EL (cell line): ENCODE results near the gene ARHGEF12.

Source experiments
- DNase-seq: peaks from one replicate; pipeline ENCODE4 v3.0.0-alpha.2; 2016

ARHGEF12 gene

GRCh38 chr11:120521176-120521575 is 185.0 kb downstream of the ARHGEF12 start:
- no peak for DNase-seq

DNA sequence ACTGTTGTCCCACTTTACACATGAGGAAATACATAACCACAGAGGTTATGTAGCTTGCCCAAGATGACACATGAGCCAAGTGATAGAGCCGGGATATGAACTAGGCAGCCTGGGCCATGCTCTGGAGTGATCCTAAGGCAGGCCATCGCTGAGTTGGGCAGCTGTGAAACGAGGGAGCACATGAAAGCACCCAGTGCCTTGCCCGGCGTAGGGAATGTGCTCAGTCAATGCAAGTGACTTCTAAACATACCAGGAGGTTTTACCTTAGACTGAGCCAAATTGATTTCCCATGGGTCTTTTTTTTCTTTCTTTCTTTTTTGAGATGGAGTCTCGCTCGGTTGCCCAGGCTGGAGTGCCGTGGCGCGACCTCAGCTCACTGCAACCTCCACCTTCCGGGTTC is 185.8 kb downstream of the ARHGEF12 start:
- DNase-seq, result no peak

- DNase-seq, result no peak
Observed at GRCh38 chr11:120522736-120523135, 186.5 kb downstream of the ARHGEF12 start.

- DNase-seq, result no peak
Observed at GRCh38 chr11:120523196-120523595, 187.0 kb downstream of the ARHGEF12 start.

DNA sequence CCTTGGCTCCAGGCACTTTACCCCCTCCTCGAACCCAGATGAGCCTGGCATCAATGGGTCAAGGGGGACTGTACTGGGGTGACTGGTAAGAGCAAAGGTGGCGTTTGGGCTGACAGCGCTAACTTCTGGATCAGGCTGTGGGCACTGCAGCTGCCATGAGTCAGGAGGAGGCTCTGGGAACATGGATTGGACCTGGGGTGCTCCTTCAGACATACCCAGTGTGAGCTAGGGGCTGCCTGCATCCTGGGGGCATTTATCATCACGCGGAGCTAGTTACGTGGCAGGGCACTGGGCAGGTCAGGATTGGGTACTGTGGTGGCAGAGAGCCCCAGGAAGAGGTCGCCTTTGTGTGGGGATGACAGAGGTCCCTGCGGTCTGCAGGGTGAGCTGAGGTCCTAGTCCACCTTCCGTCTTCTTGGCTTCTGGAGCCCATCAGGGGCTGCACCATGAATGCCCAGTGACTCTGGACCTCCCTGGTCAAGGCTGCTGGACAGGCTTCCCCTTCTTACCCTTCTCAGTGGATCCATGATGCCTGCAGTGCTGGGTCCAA is 188.4 kb downstream of the ARHGEF12 start:
- DNase-seq, result no peak

DNA sequence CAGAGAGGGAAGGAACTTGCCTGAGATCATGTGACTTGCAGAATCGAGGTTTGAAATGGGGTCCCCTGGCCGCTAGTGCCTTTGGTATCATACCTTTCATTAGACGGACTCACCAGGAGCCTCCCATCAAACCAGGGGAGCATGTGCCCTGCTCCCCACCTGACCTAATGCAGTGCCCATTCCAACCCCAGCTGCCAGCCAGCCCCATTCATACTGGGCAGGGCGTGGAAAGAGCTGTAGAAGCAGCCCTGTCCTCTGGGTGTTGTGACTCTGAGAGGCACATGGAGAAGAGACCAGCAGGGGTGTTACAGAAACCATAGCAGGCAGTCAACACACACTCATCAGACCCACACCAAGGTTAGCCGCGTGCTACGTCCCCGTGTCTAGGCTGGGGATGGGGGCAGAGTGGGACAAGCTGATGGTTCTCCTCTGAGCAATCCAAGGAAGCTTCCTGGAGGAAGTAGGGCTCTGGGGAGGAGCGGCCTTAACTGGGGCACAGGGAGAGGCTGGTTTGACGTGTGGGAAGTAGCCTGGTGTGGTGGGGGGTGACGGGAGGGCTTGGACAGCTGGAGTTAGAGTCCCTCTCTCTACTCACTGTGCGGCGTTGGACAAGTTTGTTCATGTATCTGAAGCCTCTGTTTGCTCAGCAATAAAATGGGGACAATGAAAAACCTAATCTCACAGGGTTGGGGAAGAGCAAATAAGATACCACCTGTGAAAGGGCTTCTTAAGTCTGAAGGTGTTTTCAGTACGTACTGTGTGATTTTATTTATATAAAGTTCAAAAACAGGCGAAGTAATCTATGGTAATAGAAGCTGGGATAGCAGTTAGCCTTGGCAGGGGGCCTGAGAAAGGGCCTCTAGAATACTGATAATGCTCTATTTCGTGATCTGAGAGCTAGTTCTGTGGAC is 189.3 kb downstream of the ARHGEF12 start:
- DNase-seq, result no peak

DNA sequence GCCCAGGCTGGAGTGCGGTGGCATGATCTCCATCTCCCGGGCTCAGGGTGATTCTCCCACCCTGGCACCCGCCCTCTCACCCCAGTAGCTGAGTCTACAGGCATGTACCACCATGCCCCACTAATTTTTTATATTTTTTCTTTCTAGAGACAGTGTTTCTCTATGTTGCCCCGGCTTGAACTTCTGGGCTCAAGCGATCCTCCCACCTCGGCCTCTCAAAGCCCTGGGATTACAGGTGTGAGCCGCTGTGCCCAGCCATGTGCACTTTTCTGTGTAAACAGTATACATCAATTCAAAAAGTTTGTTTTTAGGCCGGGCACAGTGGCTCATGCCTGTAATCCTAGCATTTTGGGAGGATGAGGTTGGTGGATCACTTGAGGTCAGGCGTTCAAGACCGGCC is 190.0 kb downstream of the ARHGEF12 start:
- no peak for DNase-seq

GRCh38 chr11:120527111-120527761 is 191.0 kb downstream of the ARHGEF12 start:
- DNase-seq, result peak; percentile 61

DNA sequence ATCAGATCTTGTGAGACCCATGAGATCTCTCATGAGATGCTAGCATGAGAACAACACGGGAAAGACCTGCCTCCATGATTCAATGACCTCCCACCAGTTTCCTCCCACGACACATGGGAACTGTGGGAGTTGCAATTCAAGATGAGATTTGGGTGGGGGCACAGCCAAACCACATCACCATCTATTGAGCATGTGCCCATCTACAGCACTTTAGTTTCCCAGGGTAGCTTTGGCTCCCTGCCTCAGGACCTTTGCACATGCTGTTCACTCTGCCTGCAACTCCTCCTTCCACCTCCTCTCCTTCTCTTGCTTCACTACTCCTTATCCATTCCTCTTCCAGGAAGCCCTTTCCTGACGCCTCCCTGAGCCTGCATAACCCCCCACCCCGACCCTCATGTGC is 192.5 kb downstream of the ARHGEF12 start:
- no peak for DNase-seq

DNA sequence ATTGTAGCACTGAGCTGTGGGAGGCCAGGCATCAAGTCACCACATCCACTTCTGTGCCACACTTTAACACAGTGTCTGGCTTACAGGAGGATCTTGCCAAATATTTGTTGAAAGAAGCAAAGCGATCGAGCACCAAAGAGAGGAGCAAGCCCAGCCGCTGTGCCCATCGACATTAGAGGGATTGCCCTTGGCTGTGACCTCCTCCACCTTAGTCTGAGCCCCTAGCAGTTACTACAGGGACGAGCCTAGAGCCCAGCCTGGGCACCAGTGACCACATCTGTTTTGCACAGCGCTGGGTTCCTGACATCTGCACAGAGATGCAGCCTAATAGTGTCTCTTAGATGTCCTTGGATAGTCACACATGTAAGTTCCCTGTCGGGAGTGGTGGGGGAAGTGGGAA is 193.0 kb downstream of the ARHGEF12 start:
- DNase-seq, result no peak

DNA sequence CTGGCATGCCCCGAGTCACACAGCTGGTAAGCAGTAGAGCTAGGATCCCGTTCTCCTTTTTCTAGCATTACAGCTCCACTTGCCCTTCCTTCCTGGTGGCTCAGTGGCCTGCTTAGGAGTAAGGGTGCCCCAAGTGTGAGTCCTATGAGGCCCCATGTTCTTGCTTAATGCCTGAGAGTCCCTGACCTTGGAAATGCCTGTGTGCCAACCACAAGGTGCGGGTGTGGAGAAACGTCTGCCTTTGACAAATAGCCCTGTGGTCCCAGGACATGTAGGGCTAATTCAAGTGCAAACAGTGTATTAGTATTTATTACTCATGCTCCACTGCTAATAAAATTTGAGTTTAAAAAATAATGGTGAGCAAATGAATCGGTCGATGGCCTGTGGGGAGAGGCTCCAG is 193.7 kb downstream of the ARHGEF12 start:
- no peak for DNase-seq

DNA sequence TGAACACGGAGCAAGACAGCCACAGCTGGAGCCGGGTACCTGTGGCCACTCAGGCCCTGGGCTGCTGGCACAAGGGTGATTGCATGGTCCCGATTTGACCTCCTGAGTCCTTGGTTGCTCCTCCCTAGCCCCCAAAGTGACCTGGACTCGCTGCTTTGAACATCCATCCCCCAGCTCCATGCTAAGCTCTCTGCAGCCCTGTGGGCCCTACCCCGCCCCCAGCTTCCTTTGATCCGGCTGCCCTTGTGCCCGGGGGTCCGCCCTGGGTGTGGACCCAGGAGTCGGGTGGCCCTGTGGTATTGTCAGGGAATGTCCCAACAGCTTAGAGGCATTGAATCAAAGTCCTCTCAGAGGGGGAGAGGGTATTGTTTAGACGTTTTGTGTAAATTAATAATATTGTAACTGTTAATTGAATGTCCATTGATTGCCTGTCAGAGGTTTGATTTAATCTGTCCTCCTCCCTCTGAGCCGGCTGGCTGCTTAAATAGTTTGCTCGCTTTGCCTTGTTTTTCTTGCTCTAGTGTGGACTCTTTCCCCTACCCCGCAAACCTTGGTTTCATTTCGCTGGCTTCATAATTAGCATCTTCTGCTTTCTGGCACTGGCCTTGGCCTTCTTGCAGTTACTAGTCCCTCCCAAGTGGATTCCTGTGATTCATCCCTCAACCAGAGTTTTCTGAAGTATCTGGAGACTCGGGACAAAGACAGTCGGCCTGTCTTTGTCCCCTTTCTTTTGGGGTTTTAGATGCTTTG is 196.0 kb downstream of the ARHGEF12 start:
- DNase-seq, result peak; percentile 41

DNA sequence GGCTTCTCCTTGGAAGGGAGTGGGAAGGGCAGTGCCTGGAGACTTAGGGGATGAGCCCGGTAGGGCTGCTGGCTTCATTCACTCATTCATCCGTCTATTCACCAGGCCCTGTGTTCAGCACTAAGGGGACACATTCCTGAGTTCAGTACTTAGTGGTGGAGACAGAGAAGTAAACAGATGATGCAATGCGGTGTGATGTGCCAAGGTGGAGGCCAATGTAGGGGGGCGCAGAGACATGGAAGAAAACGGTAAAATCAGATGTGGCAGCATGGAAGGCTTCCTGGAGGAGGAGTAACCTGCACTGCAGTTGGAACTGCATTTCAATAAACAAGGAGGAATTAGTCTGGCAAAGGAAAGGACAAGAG is 196.6 kb downstream of the ARHGEF12 start:
- DNase-seq, result peak; percentile 28

- DNase-seq, result no peak
Observed at GRCh38 chr11:120536091-120536796, 200.0 kb downstream of the ARHGEF12 start.

DNA sequence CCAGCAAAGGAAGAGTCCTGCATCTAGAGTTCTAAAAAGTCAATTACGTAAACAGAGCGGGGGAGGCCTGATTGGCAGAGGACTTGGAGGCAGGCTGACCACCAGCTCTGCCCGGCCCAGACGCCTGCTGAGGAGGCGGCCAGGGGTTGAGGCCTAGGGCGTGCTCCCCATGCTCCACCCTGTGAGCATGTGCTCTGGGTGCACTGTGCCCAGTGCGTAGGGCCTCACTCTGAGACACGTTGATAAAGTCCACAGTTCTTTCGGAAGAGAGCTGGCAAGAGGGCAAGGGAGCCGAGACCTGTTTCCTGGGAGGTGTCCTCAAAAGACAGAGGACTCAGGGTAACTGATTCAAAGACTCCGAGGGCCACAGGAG is 200.6 kb downstream of the ARHGEF12 start:
- DNase-seq, result no peak

DNA sequence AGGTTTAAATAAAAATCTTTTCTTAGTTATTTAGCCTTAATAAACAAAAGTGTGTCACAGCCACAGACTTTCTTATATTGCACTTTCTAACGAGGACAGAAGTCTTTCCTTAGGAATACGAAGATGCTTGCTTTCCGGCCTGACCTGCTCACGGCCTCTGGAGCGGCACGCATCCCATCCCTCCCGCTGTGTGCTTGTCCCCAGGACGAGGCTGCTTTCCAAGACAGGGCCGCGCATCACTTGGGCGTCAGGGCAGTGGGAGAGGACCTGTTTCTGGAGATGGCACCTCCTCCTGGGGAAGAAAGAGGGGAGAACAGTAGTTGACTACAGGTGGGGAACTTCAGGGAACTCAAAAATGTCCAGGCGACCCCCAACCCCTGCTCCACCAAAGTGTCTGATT is 201.8 kb downstream of the ARHGEF12 start:
- no peak for DNase-seq

DNA sequence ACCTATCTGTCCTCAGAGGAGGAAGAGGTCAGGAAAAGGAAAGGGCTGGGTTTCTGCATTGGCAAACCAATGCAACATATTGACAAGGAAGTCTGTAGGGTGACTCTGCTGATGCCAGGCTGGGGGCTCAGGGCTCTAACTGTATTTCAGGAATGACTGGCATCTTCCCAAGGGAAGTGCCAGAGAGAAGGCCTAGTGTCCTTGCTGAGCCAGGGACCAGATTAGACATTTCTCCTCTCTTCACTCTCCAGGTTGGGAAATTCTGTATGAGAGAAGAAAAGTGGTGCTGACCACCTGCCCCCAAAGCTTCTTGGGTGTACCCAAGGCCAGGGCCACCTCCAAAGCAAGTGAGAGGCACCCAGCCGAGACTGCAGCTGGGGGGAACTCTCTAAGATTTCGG is 202.5 kb downstream of the ARHGEF12 start:
- no peak for DNase-seq
